ENCODE results near the gene DLGAP1. TPM values are rescaled to one million over a fixed set of nuclear protein-coding genes. Genes with fewer than 3 reads are reported as not detected.

The DLGAP1 gene
- total RNA-seq, 1 experiment from 2014 or later, result 23.2 TPM

DNA sequence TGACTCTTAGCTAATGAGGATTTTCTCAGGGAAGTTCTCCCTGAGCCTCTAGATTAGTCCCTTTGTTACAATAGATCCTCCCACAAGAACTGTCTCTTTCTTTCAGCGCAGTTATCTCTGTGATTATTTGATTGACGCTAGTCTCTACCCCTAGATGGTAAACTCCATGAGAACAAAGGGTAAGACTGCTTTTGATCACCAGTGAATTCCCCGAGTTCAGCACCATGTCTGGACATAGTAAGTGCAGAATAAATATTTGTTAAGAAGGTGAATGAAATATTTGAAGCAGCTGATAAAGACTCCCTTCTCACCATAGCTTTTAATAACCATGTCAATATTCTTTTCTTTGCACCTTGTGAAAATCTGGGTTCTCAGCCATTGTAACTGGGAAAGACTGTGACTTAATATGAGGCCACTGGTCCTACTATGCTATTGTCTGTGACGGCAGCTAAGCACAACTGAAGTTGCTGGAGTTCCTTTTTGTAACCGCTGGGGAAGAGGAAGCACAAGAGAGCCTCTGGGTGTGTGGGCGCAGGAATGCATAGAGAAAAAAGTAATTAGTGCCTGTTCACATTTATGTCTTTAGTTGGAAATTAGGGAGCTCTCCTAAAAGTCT, 790.4 kb downstream of the DLGAP1 start:
- TF ChIP-seq, protein P1, sequence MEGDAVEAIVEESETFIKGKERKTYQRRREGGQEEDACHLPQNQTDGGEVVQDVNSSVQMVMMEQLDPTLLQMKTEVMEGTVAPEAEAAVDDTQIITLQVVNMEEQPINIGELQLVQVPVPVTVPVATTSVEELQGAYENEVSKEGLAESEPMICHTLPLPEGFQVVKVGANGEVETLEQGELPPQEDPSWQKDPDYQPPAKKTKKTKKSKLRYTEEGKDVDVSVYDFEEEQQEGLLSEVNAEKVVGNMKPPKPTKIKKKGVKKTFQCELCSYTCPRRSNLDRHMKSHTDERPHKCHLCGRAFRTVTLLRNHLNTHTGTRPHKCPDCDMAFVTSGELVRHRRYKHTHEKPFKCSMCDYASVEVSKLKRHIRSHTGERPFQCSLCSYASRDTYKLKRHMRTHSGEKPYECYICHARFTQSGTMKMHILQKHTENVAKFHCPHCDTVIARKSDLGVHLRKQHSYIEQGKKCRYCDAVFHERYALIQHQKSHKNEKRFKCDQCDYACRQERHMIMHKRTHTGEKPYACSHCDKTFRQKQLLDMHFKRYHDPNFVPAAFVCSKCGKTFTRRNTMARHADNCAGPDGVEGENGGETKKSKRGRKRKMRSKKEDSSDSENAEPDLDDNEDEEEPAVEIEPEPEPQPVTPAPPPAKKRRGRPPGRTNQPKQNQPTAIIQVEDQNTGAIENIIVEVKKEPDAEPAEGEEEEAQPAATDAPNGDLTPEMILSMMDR (conservative IDR thresholded peaks at IDR 0.05), result peak; percentile 40
- peaks cover 6 to 23% (median 15%) of the 10 kb centered on the region in 3 experiments; a peak in 6 of 7 replicates for H3K36me3 Mint-ChIP-seq (ENCODE audit: insufficient read depth in 1 of 3, low read depth in 3 of 3)
- Histone ChIP-seq H3K27ac (ENCODE audit: insufficient read length, low read depth, low read length) (no peak overlapping the region), H3K23ac (ENCODE audit: insufficient read length, low read depth, low read length) (no peak overlapping the region), H4K91ac (ENCODE audit: insufficient read length, low read depth, low read length) (no peak overlapping the region), H3K4me1 (ENCODE audit: insufficient read depth, low read length) (peaks cover 4% of the 10 kb centered on the region; the same call in 1 of the 2 replicates), H3T11ph (ENCODE audit: low read length) (no peak overlapping the region), H2AFZ (ENCODE audit: low read length) (no peak overlapping the region), H2BK5ac (ENCODE audit: insufficient read length, low read length) (no peak overlapping the region), H3K14ac (ENCODE audit: insufficient read depth, low read length) (no peak overlapping the region), H2AK5ac (ENCODE audit: insufficient read length, low read length) (no peak overlapping the region), H4K8ac (replicated peaks; ENCODE audit: insufficient read length, low read depth, low read length) (no peak overlapping the region), H3K4ac (ENCODE audit: low read depth, low read length) (no peak overlapping the region), H2BK12ac (ENCODE audit: insufficient read length, low read depth, low read length) (no peak overlapping the region), H3K56ac (ENCODE audit: insufficient read length, low read depth, low read length) (no peak overlapping the region), H3K9me3 (ENCODE audit: control insufficient read depth, low read depth, low read length) (no peaks in the 10 kb centered on the region), H3K79me1 (ENCODE audit: insufficient read depth, low read depth, low read length, poor library complexity, severe bottlenecking) (no peaks in the 10 kb centered on the region), H3K27me3 (ENCODE audit: insufficient read depth, low read length) (no peaks in the 10 kb centered on the region), H3K79me2 (ENCODE audit: insufficient read depth, low read length) (no peaks in the 10 kb centered on the region), H2BK120ac (ENCODE audit: low read depth, low read length, poor library complexity, severe bottlenecking) (no peak overlapping the region), H3K9ac (ENCODE audit: extremely low read depth, insufficient read length, low read length) (no peak overlapping the region), H4K5ac (ENCODE audit: insufficient read length, low read depth, low read length) (no peak overlapping the region), H2BK20ac (ENCODE audit: low read depth, low read length, poor library complexity, severe bottlenecking) (no peak overlapping the region), H3K4me2 (ENCODE audit: insufficient read depth, insufficient read length, low read length) (no peak overlapping the region), H4K20me1 (ENCODE audit: control insufficient read depth, insufficient read depth, insufficient read length) (no peaks in the 10 kb centered on the region), H3K23me2 (ENCODE audit: insufficient read length, low read depth, low read length, poor library complexity, severe bottlenecking) (no peaks in the 10 kb centered on the region), H3K18ac (ENCODE audit: insufficient read length, low read depth, low read length) (no peak overlapping the region), H2BK15ac (ENCODE audit: low read depth, low read length) (no peak overlapping the region)
- H3K9me3 Mint-ChIP-seq, result peaks cover 7 to 8% of the 10 kb centered on the region in 2 experiments
- H3K4me1 Mint-ChIP-seq, result peaks cover 29 to 31% of the 10 kb centered on the region in 2 experiments
- no peaks in the 10 kb centered on the region for H3K27me3 Mint-ChIP-seq (ENCODE audit: low read depth)
- WGBS (ENCODE audit: extremely low coverage, insufficient read length, low lambda C conversion rate), result no CpG with 5 or more reads among the region's 6 CpGs
- H3K4me3 Mint-ChIP-seq, result no peak overlapping the region
- no peak for DNase-seq
- peak overlapping the region; percentile 19 to 60 (median 21); a peak in 5 of 7 replicates for H3K27ac Mint-ChIP-seq
